IMR-90 (cell line): Measurements from ENCODE around the gene ERH. TPM values are rescaled to one million over a fixed set of nuclear protein-coding genes. Genes with fewer than 3 reads are reported as not detected.

Experiments
- ATAC-seq: fragments of 200-7000 bp; cut with Tn5 transposase; 2 replicates; pipeline ENCODE4 v1.9.1; 2020; ENCODE audit warnings: low read depth, mild to moderate bottlenecking, moderate library complexity
- BruUV-seq: library from RNA; stranded (reverse); fragments of 400-500 nt; replicated peaks from 2 replicates; lab custom pipeline; 2021; lab: Mats Ljungman, UMichigan
- CTCF ChIA-PET: fragments of 300-600 bp; formaldehyde crosslinking; extraction: SDS; loops from one replicate; lab custom pipeline; 2021; ENCODE audit warnings: antibody characterized with exemption; lab: Yijun Ruan, JAX
- POLR2A ChIA-PET: fragments of 300-600 bp; sonication (Branson Sonifier 250); formaldehyde crosslinking; loops from one replicate; lab custom pipeline; 2022; ENCODE audit warnings: antibody characterized with exemption; ENCODE audit not compliant: unreplicated experiment; lab: Charles Lee
- DNase-seq: peaks from one replicate; pipeline ENCODE4 v3.0.0; 2013
- H2AFZ ChIP-seq: replicated peaks from 2 replicates; pipeline ENCODE3; 2013; ENCODE audit warnings: low read length, mild to moderate bottlenecking; ENCODE audit not compliant: poor library complexity
- H2AK5ac ChIP-seq: 2 replicates; pipeline ENCODE4 v1.6.1; 2013; ENCODE audit warnings: low read depth, low read length, inconsistent platforms
- H2AK9ac ChIP-seq: replicated peaks from 2 replicates; pipeline ENCODE3; 2013; ENCODE audit warnings: mild to moderate bottlenecking, low read depth, low read length, moderate library complexity; ENCODE audit not compliant: poor library complexity
- H2BK120ac ChIP-seq: 2 replicates; pipeline ENCODE4 v1.6.1; 2013; ENCODE audit warnings: low read depth, low read length, inconsistent platforms
- H2BK15ac ChIP-seq: 3 replicates; pipeline ENCODE4 v1.6.1; 2013; ENCODE audit warnings: low read depth, low read length, inconsistent platforms
- H2BK20ac ChIP-seq: 2 replicates; pipeline ENCODE4 v1.6.1; 2013; ENCODE audit warnings: low read depth, mild to moderate bottlenecking, inconsistent platforms, low read length, moderate library complexity
- H2BK5ac ChIP-seq: 2 replicates; pipeline ENCODE4 v1.6.1; 2013; ENCODE audit warnings: mild to moderate bottlenecking, low read depth, low read length, inconsistent platforms; ENCODE audit not compliant: poor library complexity, severe bottlenecking
- H3K14ac ChIP-seq: replicated peaks from 2 replicates; pipeline ENCODE4 v1.6.1; 2013; ENCODE audit warnings: low read depth, low read length, inconsistent platforms
- H3K18ac ChIP-seq: 2 replicates; pipeline ENCODE4 v1.6.1; 2013; ENCODE audit warnings: low read depth, low read length, control low read depth
- H3K23ac ChIP-seq: 2 replicates; pipeline ENCODE4 v1.6.1; 2013; ENCODE audit warnings: low read depth, low read length, inconsistent platforms
- H3K27ac ChIP-seq: 2 replicates; pipeline ENCODE4 v1.5.1; 2013; ENCODE audit warnings: mild to moderate bottlenecking, control low read depth, low read length; ENCODE audit not compliant: insufficient read depth
- H3K27me3 ChIP-seq: 2 replicates; pipeline ENCODE4 v1.6.1; 2013; ENCODE audit warnings: low read length; ENCODE audit not compliant: control insufficient read depth, insufficient read depth
- H3K36me3 ChIP-seq: 2 replicates; pipeline ENCODE4 v1.6.1; 2013; ENCODE audit warnings: low read length, mixed read lengths; ENCODE audit not compliant: control insufficient read depth, insufficient read depth
- H3K4ac ChIP-seq: 2 replicates; pipeline ENCODE4 v1.6.1; 2013; ENCODE audit warnings: low read depth, low read length, inconsistent platforms
- H3K4me1 ChIP-seq: 2 replicates; pipeline ENCODE4 v1.6.1; 2013; ENCODE audit warnings: low read length, mixed read lengths; ENCODE audit not compliant: control insufficient read depth, insufficient read depth
- H3K4me2 ChIP-seq: 2 replicates; pipeline ENCODE4 v1.6.1; 2013; ENCODE audit warnings: low read depth, mild to moderate bottlenecking, control low read depth, low read length, moderate library complexity
- H3K4me3 ChIP-seq: 2 replicates; pipeline ENCODE4 v1.5.1; 2013; ENCODE audit warnings: low read depth, mild to moderate bottlenecking, control low read depth, low read length, moderate library complexity; ENCODE audit not compliant: insufficient read depth
- H3K56ac ChIP-seq: 2 replicates; pipeline ENCODE4 v1.6.1; 2013; ENCODE audit warnings: low read length, inconsistent platforms; ENCODE audit not compliant: insufficient read depth; ENCODE audit errors: extremely low read depth
- H3K79me1 ChIP-seq, 2 experiments: 2 replicates each; pipeline ENCODE4 v1.6.1; 2013; ENCODE audit warnings: low read length in 2 of 2, inconsistent platforms in 1 of 2, low read depth in 1 of 2
- H3K9ac ChIP-seq: 2 replicates; pipeline ENCODE4 v1.6.1; 2013; ENCODE audit warnings: low read depth, low read length, control low read depth
- H3K9me1 ChIP-seq: 2 replicates; pipeline ENCODE4 v1.6.1; 2013; ENCODE audit warnings: low read length, inconsistent platforms; ENCODE audit not compliant: insufficient read depth
- H3K9me3 ChIP-seq: 2 replicates; pipeline ENCODE4 v1.6.1; 2013; ENCODE audit warnings: low read length; ENCODE audit not compliant: control insufficient read depth, insufficient read depth
- H4K20me1 ChIP-seq: 2 replicates; pipeline ENCODE4 v1.6.1; 2013; ENCODE audit warnings: low read length, inconsistent platforms; ENCODE audit not compliant: insufficient read depth
- H4K5ac ChIP-seq: 2 replicates; pipeline ENCODE4 v1.6.1; 2013; ENCODE audit warnings: mild to moderate bottlenecking, low read depth, low read length, control low read depth
- H4K8ac ChIP-seq, 2 experiments: 2 replicates each; pipeline ENCODE4 v1.6.1; 2013; ENCODE audit warnings: low read depth in 2 of 2, low read length in 2 of 2, control low read depth in 1 of 2, inconsistent platforms in 1 of 2
- H4K91ac ChIP-seq: 2 replicates; pipeline ENCODE4 v1.6.1; 2013; ENCODE audit warnings: low read depth, low read length, inconsistent platforms; ENCODE audit not compliant: insufficient read depth
- BHLHE40 ChIP-seq: fragments of 150-350 bp; IDR thresholded peaks from 2 replicates; pipeline ENCODE4 v1.6.1; 2016; ENCODE audit warnings: mild to moderate bottlenecking, low read depth, low read length
- CEBPB ChIP-seq: IDR thresholded peaks from 2 replicates; pipeline ENCODE4 v1.6.1; 2012; ENCODE audit warnings: low read depth, low read length, improper control_type of control experiment
- CHD1 ChIP-seq: IDR thresholded peaks from 2 replicates; pipeline ENCODE4 v1.6.1; 2012; ENCODE audit warnings: low read depth, low read length, improper control_type of control experiment
- FOS ChIP-seq: fragments of 150-350 bp; IDR thresholded peaks from 2 replicates; pipeline ENCODE4 v1.6.1; 2016; ENCODE audit warnings: low read depth, low read length
- MAFK ChIP-seq: IDR thresholded peaks from 2 replicates; pipeline ENCODE4 v1.6.1; 2012; ENCODE audit warnings: low read depth, low read length, improper control_type of control experiment
- MAZ ChIP-seq: IDR thresholded peaks from 2 replicates; pipeline ENCODE4 v1.6.1; 2012; ENCODE audit warnings: low read depth, mild to moderate bottlenecking, low read length, improper control_type of control experiment, moderate library complexity, borderline replicate concordance
- MXI1 ChIP-seq: IDR thresholded peaks from 2 replicates; pipeline ENCODE4 v1.6.1; 2012; ENCODE audit warnings: low read depth, mild to moderate bottlenecking, low read length, moderate library complexity, borderline replicate concordance
- NFE2L2 ChIP-seq: fragments of 150-350 bp; IDR thresholded peaks from 2 replicates; pipeline ENCODE4 v1.6.1; 2016; ENCODE audit warnings: low read depth, mild to moderate bottlenecking, low read length
- POLR2A ChIP-seq: IDR thresholded peaks from 2 replicates; pipeline ENCODE4 v1.6.1; 2012; ENCODE audit warnings: mild to moderate bottlenecking, low read depth, low read length
- RAD21 ChIP-seq: IDR thresholded peaks from 2 replicates; pipeline ENCODE4 v1.6.1; 2012; ENCODE audit warnings: low read length, improper control_type of control experiment
- RCOR1 ChIP-seq: IDR thresholded peaks from 2 replicates; pipeline ENCODE4 v1.6.1; 2012; ENCODE audit warnings: mild to moderate bottlenecking, low read length, improper control_type of control experiment; ENCODE audit not compliant: insufficient replicate concordance
- RFX5 ChIP-seq: IDR thresholded peaks from 2 replicates; pipeline ENCODE4 v1.8.0; 2012; ENCODE audit warnings: low read depth, mild to moderate bottlenecking, low read length, moderate library complexity
- SMC3 ChIP-seq: fragments of 150-350 bp; IDR thresholded peaks from 2 replicates; pipeline ENCODE4 v1.6.1; 2016; ENCODE audit warnings: low read depth, mild to moderate bottlenecking, antibody characterized with exemption, low read length, moderate library complexity
- WGBS, 2 experiments: methylation state at CpG; one replicate each; pipeline versions ENCODE4 v1.1.5 to v1.1.7; 2013; ENCODE audit warnings: missing lambda C conversion rate in 2 of 2; ENCODE audit not compliant: insufficient read length in 1 of 2; ENCODE audit errors: extremely low coverage in 2 of 2; 5-methylcytosine and 5-hydroxymethylcytosine counted together
- dilution Hi-C: fragments of 300-500 bp; cut with HindIII; formaldehyde crosslinking; loops from one replicate; pipeline ENCODE4 v1.14.3; 2018; ENCODE audit warnings: low sequenced_read_pairs; ENCODE audit not compliant: unreplicated experiment
- in situ Hi-C: fragments of 300-500 bp; cut with MboI; formaldehyde crosslinking; loops from 3 replicates; pipeline ENCODE4 v1.14.3; 2019; ENCODE audit warnings: low sequenced_read_pairs, inconsistent platforms, mixed read lengths
- intact Hi-C: fragments of 100-400 bp; cut with micrococcal nuclease; formaldehyde crosslinking; loops from 2 replicates; pipeline ENCODE4 v1.10.0; 2022
- polyA plus RNA-seq, 3 experiments: library from polyadenylated mRNA; depleted of rRNA; stranded (reverse); fragments of >200 nt; gene quantifications; 2 replicates each; pipeline ENCODE4 v1.2.3, GENCODE V29; 2012; ENCODE audit warnings: low replicate concordance in 1 of 3
- total RNA-seq: library from RNA; depleted of rRNA; stranded (reverse); fragments of >200 nt; gene quantifications from 2 replicates; pipeline ENCODE4 v1.2.3, GENCODE V29; 2012
- TF ChIP-seq, protein P1 (sequence below): fragments of 150-350 bp; IDR thresholded peaks from 2 replicates; pipeline ENCODE4 v1.6.1; 2017; ENCODE audit warnings: mild to moderate bottlenecking, antibody characterized with exemption, low read length, low read depth
- TF ChIP-seq, protein P2 (sequence below): fragments of 150-350 bp; IDR thresholded peaks from 2 replicates; pipeline ENCODE4 v1.6.1; 2016; ENCODE audit warnings: low read depth, mild to moderate bottlenecking, low read length, moderate library complexity, borderline replicate concordance
- TF ChIP-seq, protein P3 (sequence below): conservative IDR thresholded peaks from 2 replicates; pipeline ENCODE4 v1.5.1; 2012; ENCODE audit warnings: mild to moderate bottlenecking, low read depth, low read length, improper control_type of control experiment

The ERH gene
- total and polyA plus RNA-seq, 2 of the 4 experiments (the other 2 are of a cell fraction): 64.2 to 150 TPM

DNA sequence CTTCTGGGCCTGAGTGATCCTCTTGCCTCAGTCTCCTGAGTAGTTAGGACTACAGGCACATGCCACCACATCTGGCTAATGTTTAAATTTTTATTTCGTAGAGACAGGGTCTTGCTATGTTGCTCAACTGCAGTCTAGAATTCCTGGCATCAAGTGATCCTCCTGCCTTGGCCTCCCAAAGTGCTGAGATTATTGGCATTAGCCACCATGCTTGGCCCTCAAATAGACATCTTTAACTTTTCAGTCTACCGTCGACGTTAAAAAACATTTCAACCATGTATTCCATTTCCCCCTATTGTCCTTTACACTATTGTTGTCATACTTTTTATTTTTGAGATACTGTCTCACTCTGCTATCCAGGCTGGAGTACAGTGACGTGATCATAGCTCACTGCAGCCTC is 22.4 kb downstream of the ERH start:
- Histone ChIP-seq H3K4me2 (no peak overlapping the region), H2BK120ac (no peak overlapping the region), H3K27me3 (no peaks in the 10 kb centered on the region), H2BK15ac (no peak overlapping the region), H4K8ac (no peak overlapping the region), H3K23ac (no peak overlapping the region), H3K27ac (no peak overlapping the region), H4K91ac (no peak overlapping the region), H3K9me1 (no peaks in the 10 kb centered on the region), H3K18ac (no peak overlapping the region), H3K4me3 (no peak overlapping the region), H3K79me1 (peaks cover 14 to 17% of the 10 kb centered on the region in 2 experiments), H3K14ac (no peak overlapping the region), H3K56ac (no peak overlapping the region), H4K5ac (no peak overlapping the region), H4K20me1 (peaks cover 9% of the 10 kb centered on the region; the same call in 1 of the 2 replicates), H3K9ac (no peak overlapping the region), H3K4me1 (no peaks in the 10 kb centered on the region), H3K36me3 (peaks cover 17% of the 10 kb centered on the region), H3K9me3 (no peaks in the 10 kb centered on the region), H2BK5ac (no peak overlapping the region), H2AK9ac (no peak overlapping the region), H2AK5ac (no peak overlapping the region), H2AFZ (no peak overlapping the region), H3K4ac (no peak overlapping the region), H2BK20ac (no peak overlapping the region)
- intact Hi-C loops (no loop called here), in situ Hi-C loops (no loop called here), dilution Hi-C loops (no loop called here)
- BruUV-seq: no TSS peak
- DNase-seq (no peak), ATAC-seq (no peak)
- ChIA-PET POLR2A (no interaction called here), CTCF (no interaction called here)
- 100% methylated on average over 2 to 3 of the region's 5 CpGs for WGBS, 2 experiments
- TF ChIP-seq CHD1 (no peak), SMC3 (no peak), FOS (no peak), CEBPB (no peak), RFX5 (no peak), POLR2A (no peak), NFE2L2 (no peak), MAFK (no peak), RAD21 (no peak), RCOR1 (no peak), MXI1 (no peak), MAZ (no peak), BHLHE40 (no peak)
- TF ChIP-seq, protein P1, sequence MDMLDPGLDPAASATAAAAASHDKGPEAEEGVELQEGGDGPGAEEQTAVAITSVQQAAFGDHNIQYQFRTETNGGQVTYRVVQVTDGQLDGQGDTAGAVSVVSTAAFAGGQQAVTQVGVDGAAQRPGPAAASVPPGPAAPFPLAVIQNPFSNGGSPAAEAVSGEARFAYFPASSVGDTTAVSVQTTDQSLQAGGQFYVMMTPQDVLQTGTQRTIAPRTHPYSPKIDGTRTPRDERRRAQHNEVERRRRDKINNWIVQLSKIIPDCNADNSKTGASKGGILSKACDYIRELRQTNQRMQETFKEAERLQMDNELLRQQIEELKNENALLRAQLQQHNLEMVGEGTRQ: no peak
- TF ChIP-seq, protein P2, sequence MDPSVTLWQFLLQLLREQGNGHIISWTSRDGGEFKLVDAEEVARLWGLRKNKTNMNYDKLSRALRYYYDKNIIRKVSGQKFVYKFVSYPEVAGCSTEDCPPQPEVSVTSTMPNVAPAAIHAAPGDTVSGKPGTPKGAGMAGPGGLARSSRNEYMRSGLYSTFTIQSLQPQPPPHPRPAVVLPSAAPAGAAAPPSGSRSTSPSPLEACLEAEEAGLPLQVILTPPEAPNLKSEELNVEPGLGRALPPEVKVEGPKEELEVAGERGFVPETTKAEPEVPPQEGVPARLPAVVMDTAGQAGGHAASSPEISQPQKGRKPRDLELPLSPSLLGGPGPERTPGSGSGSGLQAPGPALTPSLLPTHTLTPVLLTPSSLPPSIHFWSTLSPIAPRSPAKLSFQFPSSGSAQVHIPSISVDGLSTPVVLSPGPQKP: no peak
- TF ChIP-seq, protein P3, sequence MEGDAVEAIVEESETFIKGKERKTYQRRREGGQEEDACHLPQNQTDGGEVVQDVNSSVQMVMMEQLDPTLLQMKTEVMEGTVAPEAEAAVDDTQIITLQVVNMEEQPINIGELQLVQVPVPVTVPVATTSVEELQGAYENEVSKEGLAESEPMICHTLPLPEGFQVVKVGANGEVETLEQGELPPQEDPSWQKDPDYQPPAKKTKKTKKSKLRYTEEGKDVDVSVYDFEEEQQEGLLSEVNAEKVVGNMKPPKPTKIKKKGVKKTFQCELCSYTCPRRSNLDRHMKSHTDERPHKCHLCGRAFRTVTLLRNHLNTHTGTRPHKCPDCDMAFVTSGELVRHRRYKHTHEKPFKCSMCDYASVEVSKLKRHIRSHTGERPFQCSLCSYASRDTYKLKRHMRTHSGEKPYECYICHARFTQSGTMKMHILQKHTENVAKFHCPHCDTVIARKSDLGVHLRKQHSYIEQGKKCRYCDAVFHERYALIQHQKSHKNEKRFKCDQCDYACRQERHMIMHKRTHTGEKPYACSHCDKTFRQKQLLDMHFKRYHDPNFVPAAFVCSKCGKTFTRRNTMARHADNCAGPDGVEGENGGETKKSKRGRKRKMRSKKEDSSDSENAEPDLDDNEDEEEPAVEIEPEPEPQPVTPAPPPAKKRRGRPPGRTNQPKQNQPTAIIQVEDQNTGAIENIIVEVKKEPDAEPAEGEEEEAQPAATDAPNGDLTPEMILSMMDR: no peak
